AG08396 (cell line): ENCODE data around the gene PRPS1L1.
A peak's percentile ranks its signal among the peaks of the same experiment; 100 is the strongest.

Experiments used
- DNase-seq: peaks from one replicate; pipeline ENCODE4 v3.0.0; 2012; ENCODE audit warnings: low spot score, mixed read lengths

Gene PRPS1L1

GRCh38 chr7:18016547-18017444 lies 10.8 kb downstream of the PRPS1L1 start:
- DNase-seq = no peak

GRCh38 chr7:18013936-18014335 lies 13.7 kb downstream of the PRPS1L1 start:
- DNase-seq = no peak

GRCh38 chr7:18004372-18004771 lies 23.3 kb downstream of the PRPS1L1 start:
- no peak for DNase-seq

- no peak for DNase-seq
Measured at GRCh38 chr7:18003286-18003994, 24.2 kb downstream of the PRPS1L1 start.

DNA sequence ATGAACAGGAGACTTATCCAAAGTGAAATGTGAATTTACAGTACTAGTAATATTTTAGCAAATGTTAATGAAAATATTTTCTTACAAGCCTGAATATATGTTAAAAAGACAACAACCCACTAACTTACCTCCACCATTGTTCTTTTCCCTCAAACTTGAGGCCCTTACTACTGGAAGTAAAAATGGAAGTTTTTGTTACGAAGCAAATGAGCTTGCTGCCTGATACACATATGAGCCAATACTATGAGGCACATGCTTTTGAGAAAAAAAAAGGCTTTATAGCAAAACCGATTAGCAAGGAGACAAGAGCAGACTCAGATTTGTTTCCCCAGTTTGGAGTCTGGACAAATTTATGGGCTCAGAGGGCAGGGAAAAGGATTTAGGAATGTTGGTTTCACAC lies 29.0 kb downstream of the PRPS1L1 start:
- DNase-seq = no peak

- no peak for DNase-seq
Measured at GRCh38 chr7:17996442-17997223, 31.0 kb downstream of the PRPS1L1 start.

GRCh38 chr7:17996040-17996439 lies 31.6 kb downstream of the PRPS1L1 start:
- no peak for DNase-seq

DNA sequence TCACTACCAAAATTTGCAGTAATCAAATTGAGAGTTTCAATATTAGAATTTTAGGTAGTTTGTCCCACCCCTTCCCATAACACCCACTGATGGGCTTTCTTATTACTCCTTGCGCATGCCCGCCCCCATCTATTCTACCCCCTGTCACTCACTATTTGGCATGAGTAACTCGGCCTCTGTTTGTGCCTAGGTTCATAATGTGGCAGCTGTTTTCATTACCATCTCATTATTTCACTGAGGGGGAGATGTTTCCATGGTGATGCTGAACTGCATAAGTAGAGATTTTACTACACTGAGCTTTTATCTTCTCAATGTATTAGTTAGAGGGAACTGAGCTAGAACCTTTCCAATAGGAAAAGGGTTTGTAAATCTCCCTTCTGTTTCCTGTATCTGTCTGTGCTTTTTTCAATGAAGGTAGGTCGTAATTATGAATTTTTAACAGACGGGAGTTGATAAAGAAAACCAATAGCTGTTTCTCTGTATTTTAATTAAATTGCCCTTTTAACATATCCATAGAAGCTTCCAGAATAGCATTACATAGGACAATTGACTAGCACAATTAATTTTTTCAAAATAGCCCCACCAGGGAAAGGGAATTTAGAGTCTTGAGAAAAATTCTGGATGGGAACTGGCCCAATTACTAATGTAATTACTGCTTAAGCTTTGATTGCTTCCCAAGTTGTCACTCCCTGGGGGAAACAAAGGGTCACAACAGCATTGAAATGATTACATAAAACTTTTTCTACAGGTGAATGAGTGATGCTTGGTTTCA lies 33.4 kb downstream of the PRPS1L1 start:
- DNase-seq = no peak

- no peak for DNase-seq
Measured at GRCh38 chr7:17991866-17992648, 35.6 kb downstream of the PRPS1L1 start.

DNA sequence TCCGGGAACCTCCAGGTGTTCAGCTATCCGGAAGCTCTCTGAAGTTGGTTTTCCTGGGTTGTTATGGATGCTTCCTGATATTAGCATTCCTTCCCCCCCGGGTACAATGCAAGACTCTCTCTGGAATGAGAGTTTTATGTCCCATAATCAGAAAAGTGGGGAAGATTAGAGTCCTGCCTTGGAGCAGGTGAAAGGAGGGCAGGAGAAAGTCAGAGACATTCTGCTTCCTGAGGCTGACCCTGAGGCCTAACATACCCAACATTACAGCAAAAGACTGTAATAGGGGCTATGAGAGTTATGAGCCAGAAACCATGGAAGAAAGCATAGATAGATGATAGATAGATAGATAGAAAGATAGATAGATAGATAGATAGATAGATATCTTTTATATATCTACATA lies 36.9 kb downstream of the PRPS1L1 start:
- DNase-seq = no peak

DNA sequence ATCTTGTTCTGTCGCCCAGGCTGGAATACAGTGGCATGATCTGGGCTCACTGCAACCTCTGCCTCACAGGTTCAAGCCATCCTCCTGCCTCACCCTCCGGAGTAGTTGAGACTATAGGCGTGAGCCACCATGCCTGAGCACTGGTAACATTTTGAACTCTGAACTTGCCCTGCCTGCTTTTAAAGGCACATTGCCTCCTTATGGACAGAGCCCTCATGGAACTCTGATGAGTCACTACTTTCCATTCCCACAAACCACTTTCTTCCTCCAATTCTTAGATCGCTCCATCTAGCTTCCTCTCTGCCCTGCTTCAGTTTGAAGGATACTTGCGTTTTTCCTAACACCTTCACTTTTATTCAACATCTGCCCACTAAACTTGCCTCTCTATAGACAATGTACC lies 38.1 kb downstream of the PRPS1L1 start:
- DNase-seq = peak; percentile 15

DNA sequence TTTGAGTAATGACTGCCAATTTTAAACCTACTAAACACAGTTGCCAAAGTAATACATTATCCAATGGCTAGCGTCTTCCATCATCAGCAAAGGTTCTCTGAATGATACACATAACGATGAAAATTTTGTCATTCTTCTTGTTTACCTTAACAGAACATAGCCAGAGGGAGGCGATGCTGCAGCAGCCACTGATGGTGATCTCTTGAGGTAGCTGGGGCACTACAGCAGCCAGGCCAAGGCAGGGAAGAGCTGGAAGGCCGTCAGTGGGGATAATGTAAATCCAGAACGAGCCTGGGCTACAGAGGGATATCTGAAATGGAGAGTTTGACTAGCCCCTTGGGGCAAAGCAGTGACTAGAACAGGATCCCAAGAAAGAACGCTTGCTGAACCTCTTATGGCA lies 38.8 kb downstream of the PRPS1L1 start:
- DNase-seq = no peak

DNA sequence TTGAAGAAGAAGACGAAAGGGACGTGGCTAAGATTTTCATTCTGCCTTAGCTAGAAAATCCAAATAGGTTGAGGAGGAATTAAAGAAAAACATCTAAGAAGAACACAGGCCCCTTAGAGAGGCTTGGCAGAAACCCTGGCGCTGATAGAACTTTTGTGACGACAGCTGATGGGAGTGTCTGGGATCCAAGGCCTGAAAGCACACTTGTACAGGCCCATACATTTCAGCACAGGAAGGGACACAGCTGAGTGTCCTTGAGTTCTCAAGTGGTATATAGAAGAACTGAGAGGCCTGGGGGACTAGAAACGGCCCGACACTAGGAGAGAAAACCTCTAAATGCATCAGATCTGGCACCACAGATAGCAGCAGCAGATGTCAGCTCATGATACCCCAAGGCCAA lies 39.5 kb downstream of the PRPS1L1 start:
- DNase-seq = no peak

DNA sequence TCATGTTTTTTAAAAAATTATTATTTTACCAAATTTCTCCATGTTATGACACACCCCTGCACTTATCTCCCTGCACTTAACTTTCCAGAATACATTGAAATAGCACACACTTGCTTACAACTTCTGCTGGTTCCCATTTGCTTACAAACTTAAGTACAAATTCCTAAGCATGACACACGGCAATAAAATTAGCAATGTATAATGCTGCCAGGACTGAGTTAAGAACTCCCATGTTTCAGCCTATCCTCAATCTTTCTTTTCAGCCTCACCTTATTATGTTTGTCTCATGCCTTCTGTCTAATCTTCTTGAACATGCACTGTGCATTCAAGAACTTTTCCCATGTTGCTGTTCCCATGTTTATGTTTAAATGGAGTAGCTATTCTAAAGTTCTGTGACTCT lies 40.8 kb downstream of the PRPS1L1 start:
- DNase-seq = peak; percentile 57

GRCh38 chr7:17985473-17986239 lies 42.0 kb downstream of the PRPS1L1 start:
- DNase-seq = no peak

DNA sequence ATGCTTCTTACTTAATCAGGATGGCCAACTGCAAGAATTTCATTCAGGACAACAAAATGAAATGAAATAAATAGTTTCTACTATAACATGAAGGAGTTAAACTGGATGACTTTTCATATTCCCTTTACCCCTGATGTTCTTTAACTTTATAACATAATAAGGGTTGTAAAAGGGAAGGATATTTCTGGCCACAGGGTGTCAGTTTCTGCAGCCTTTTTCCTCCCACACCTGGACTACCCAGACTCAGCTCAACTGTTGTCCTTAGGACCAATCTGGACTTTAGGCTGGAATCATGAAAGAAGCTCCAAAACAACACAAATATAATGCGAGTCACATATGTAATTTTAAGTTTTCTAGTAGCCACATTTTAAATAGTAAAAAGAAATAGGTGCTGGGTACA lies 43.4 kb downstream of the PRPS1L1 start:
- DNase-seq = no peak

GRCh38 chr7:17983221-17984062 lies 44.2 kb downstream of the PRPS1L1 start:
- DNase-seq = no peak

DNA sequence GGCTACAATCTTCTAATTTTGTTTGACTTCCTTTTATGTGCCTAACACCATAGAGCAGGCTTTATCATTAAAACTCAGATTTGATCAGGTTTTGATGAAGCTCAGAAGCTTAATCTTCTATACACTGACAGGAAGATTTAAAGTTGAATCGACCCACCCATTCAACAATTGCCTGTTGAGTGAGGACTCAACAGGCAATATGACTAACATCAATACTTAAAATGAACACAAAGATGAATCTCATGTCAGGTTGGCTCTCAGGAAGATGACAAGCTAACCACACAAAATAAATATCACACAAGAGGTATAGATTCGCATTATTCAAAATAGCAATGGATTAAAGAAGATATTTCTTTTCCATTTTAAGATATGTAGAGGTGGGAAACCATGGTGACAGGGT lies 50.7 kb downstream of the PRPS1L1 start:
- DNase-seq = no peak
